GM12878 (cell line): ENCODE measurements around the gene ITPR3. TPM values are rescaled to one million over a fixed set of nuclear protein-coding genes. Genes with fewer than 3 reads are reported as not detected.

Experiments
- ATAC-seq: fragments of 200-7000 bp; cut with Tn5 transposase; 3 replicates; pipeline ENCODE4 v1.9.1; 2020; ENCODE audit warnings: mild to moderate bottlenecking, moderate library complexity
- BruUV-seq: library from RNA; stranded (reverse); fragments of 400-500 nt; replicated peaks from 2 replicates; lab custom pipeline; 2021; lab: Mats Ljungman, UMichigan
- CTCF ChIA-PET: fragments of 300-600 bp; sonication (Branson Sonifier 250); formaldehyde crosslinking; extraction: SDS; loops from one replicate; lab custom pipeline; 2021; ENCODE audit warnings: inconsistent platforms; lab: Yijun Ruan, JAX
- POLR2A ChIA-PET: fragments of 350-600 bp; formaldehyde crosslinking; extraction: SDS; loops from one replicate; lab custom pipeline; 2021; ENCODE audit warnings: inconsistent platforms; lab: Charles Lee
- RAD21 ChIA-PET: fragments of 300-600 bp; sonication (Branson Sonifier 250); formaldehyde crosslinking; loops from one replicate; lab custom pipeline; 2023; ENCODE audit warnings: antibody characterized with exemption; ENCODE audit not compliant: unreplicated experiment; lab: Charles Lee
- SMC1A ChIA-PET: fragments of 300-600 bp; sonication (Branson Sonifier 250); formaldehyde crosslinking; loops from one replicate; lab custom pipeline; 2023; ENCODE audit not compliant: unreplicated experiment, uncharacterized antibody; lab: Charles Lee
- DNase-seq: peaks from one replicate; pipeline ENCODE4 v3.0.0-alpha.2; 2011; ENCODE audit warnings: low read depth, low spot score
- FAIRE-seq: peaks from 3 replicates; lab custom pipeline; 2011; peaks lifted over from hg19 to GRCh38; lab: Jason Lieb, UNC
- H2AFZ ChIP-seq: 2 replicates; pipeline ENCODE4 v1.6.0; 2011; ENCODE audit warnings: low read depth, low read length, control low read depth; ENCODE audit not compliant: control insufficient read depth
- H3K27ac ChIP-seq: 2 replicates; pipeline ENCODE4 v1.5.1; 2011; ENCODE audit warnings: control low read depth; ENCODE audit not compliant: control insufficient read depth, insufficient read depth
- H3K27me3 ChIP-seq, 2 experiments: replicated peaks in 1 of 2; 2 replicates each; pipeline versions ENCODE4 v1.6.0 to v1.6.1; 2011; ENCODE audit warnings: low read length in 1 of 2; ENCODE audit not compliant: control insufficient read depth in 2 of 2, insufficient read depth in 2 of 2
- H3K36me3 ChIP-seq, 2 experiments: 2 replicates each; pipeline ENCODE4 v1.5.1; 2011; ENCODE audit warnings: low read length in 1 of 2; ENCODE audit not compliant: control insufficient read depth in 2 of 2, insufficient read depth in 2 of 2
- H3K4me1 ChIP-seq: 2 replicates; pipeline ENCODE4 v1.6.1; 2011; ENCODE audit warnings: mild to moderate bottlenecking, low read length, moderate library complexity, mixed read lengths; ENCODE audit not compliant: control insufficient read depth, insufficient read depth
- H3K4me2 ChIP-seq: 2 replicates; pipeline ENCODE4 v1.6.0; 2011; ENCODE audit warnings: control low read depth; ENCODE audit not compliant: control insufficient read depth, insufficient read depth
- H3K4me3 ChIP-seq: fragments of 200-600 bp; sonication (generic); 2 replicates; pipeline ENCODE4 v1.5.1; 2016
- H3K79me2 ChIP-seq: 2 replicates; pipeline ENCODE4 v1.6.0; 2011; ENCODE audit warnings: low read length; ENCODE audit not compliant: control insufficient read depth, insufficient read depth
- H3K9ac ChIP-seq: 2 replicates; pipeline ENCODE4 v1.8.0; 2011; ENCODE audit warnings: low read length, control low read depth, mixed read lengths; ENCODE audit not compliant: control insufficient read depth, insufficient read depth
- H3K9me3 ChIP-seq: replicated peaks from 3 replicates; pipeline ENCODE4 v1.5.1; 2011; ENCODE audit warnings: mild to moderate bottlenecking, low read length; ENCODE audit not compliant: control insufficient read depth, insufficient read depth
- H4K20me1 ChIP-seq: 2 replicates; pipeline ENCODE4 v1.6.0; 2011; ENCODE audit not compliant: control insufficient read depth, insufficient read depth
- ATF2 ChIP-seq: IDR thresholded peaks from 2 replicates; pipeline ENCODE4 v1.6.1; 2012; ENCODE audit warnings: low read length, inconsistent platforms
- BHLHE40 ChIP-seq, 2 experiments: fragments of 450-650 bp in 1 of 2; IDR thresholded peaks; 2 replicates each; pipeline ENCODE4 v1.6.1; 2011 to 2017; ENCODE audit warnings: low read depth in 2 of 2, borderline replicate concordance in 1 of 2, improper control_type of control experiment in 1 of 2, low read length in 1 of 2, mild to moderate bottlenecking in 1 of 2
- CBX3 ChIP-seq: fragments of 200-600 bp; sonication (generic); IDR thresholded peaks from 2 replicates; pipeline ENCODE4 v1.6.1; 2016; ENCODE audit warnings: low read depth, borderline replicate concordance
- CHD4 ChIP-seq: fragments of 200-600 bp; sonication (generic); IDR thresholded peaks from 2 replicates; pipeline ENCODE4 v1.6.1; 2016; ENCODE audit warnings: mild to moderate bottlenecking
- CREB1 ChIP-seq: IDR thresholded peaks from 2 replicates; pipeline ENCODE4 v1.6.1; 2012; ENCODE audit warnings: low read depth, mild to moderate bottlenecking, inconsistent platforms
- GABPA ChIP-seq: IDR thresholded peaks from 2 replicates; pipeline ENCODE4 v1.6.1; 2014; ENCODE audit warnings: antibody characterized with exemption, low read depth, mild to moderate bottlenecking, inconsistent platforms
- IKZF1 ChIP-seq: fragments of 450-650 bp; conservative IDR thresholded peaks from 2 replicates; pipeline ENCODE4 v1.6.1; 2017; ENCODE audit warnings: antibody characterized with exemption, mild to moderate bottlenecking
- IRF4 ChIP-seq: IDR thresholded peaks from 2 replicates; pipeline ENCODE4 v1.6.1; 2011; ENCODE audit warnings: low read depth, low read length
- MEF2B ChIP-seq: fragments of 450-650 bp; IDR thresholded peaks from 2 replicates; pipeline ENCODE4 v1.6.1; 2018; ENCODE audit warnings: mild to moderate bottlenecking, moderate library complexity; ENCODE audit not compliant: partially characterized antibody, poor library complexity, severe bottlenecking
- MXI1 ChIP-seq: fragments of 150-350 bp; IDR thresholded peaks from 2 replicates; pipeline ENCODE4 v1.6.1; 2011; ENCODE audit warnings: low read depth, mild to moderate bottlenecking, inconsistent platforms, low read length, improper control_type of control experiment
- NR2F1 ChIP-seq: fragments of 450-650 bp; conservative IDR thresholded peaks from 2 replicates; pipeline ENCODE4 v1.6.1; 2017; ENCODE audit warnings: mild to moderate bottlenecking
- PAX5 ChIP-seq: IDR thresholded peaks from 2 replicates; pipeline ENCODE4 v1.6.1; 2011; ENCODE audit warnings: low read depth, low read length, borderline replicate concordance
- PML ChIP-seq: IDR thresholded peaks from 2 replicates; pipeline ENCODE4 v1.6.1; 2012; ENCODE audit warnings: low read length, inconsistent platforms
- RFX5 ChIP-seq: IDR thresholded peaks from 2 replicates; pipeline ENCODE4 v1.6.1; 2011; ENCODE audit warnings: low read depth, low read length, improper control_type of control experiment
- RUNX3 ChIP-seq: IDR thresholded peaks from 2 replicates; pipeline ENCODE4 v1.6.1; 2012; ENCODE audit warnings: low read length, inconsistent platforms
- SP1 ChIP-seq: IDR thresholded peaks from one replicate; pipeline ENCODE4 v1.6.1; 2011; ENCODE audit warnings: low read depth, low read length
- ZNF24 ChIP-seq: fragments of 450-650 bp; IDR thresholded peaks from 2 replicates; pipeline ENCODE4 v1.6.1; 2017; ENCODE audit warnings: antibody characterized with exemption, mild to moderate bottlenecking
- WGBS: methylation state at CpG from one replicate; pipeline ENCODE4 v1.1.6; 2016; ENCODE audit warnings: low lambda C conversion rate; ENCODE audit not compliant: insufficient replicate concordance, insufficient coverage; ENCODE audit errors: missing lambda C conversion rate; 5-methylcytosine and 5-hydroxymethylcytosine counted together
- in situ Hi-C: fragments of 300-500 bp; cut with MboI; formaldehyde crosslinking; loops from 9 replicates; pipeline ENCODE4 v1.14.3; 2018; ENCODE audit warnings: mixed read lengths
- intact Hi-C: fragments of 100-400 bp; cut with micrococcal nuclease; formaldehyde crosslinking; loops from one replicate; pipeline ENCODE4 v1.14.2; 2022; ENCODE audit not compliant: unreplicated experiment
- polyA plus RNA-seq, 11 experiments: library from polyadenylated mRNA; depleted of rRNA in 4 of 11; unstranded in 6 of 11; stranded (reverse) in 5 of 11; fragments of >200 nt; fragmentation: Nextera tagmentation in 4 of 11; fragmentation: Illumina TruSeq in 1 of 11; extraction: Ambion mirVana in 4 of 11; extraction: Trizol in 1 of 11; gene quantifications; 1 replicate in 1 of 11; 2 replicates in 10 of 11; pipeline versions ENCODE4 v1.2.1 to v1.2.3, GENCODE V29; 2011 to 2016; ENCODE audit warnings: inconsistent platforms in 2 of 11, missing spikeins in 2 of 11, low read depth in 1 of 11
- total RNA-seq, 4 experiments: library from RNA; depleted of rRNA in 3 of 4; stranded (reverse); fragments of >200 nt in 3 of 4; fragmentation: Illumina TruSeq in 1 of 4; extraction: Trizol in 1 of 4; gene quantifications; 2 replicates each; pipeline versions ENCODE4 v1.2.1 to v1.2.3, GENCODE V29; 2013 to 2021
- TF ChIP-seq, protein P1 (sequence below): fragments of 150-350 bp; IDR thresholded peaks from 2 replicates; pipeline ENCODE4 v1.6.1; 2014; ENCODE audit warnings: mild to moderate bottlenecking, low read depth, low read length
- TF ChIP-seq, protein P2 (sequence below): fragments of 450-650 bp; IDR thresholded peaks from 2 replicates; pipeline ENCODE4 v1.6.1; 2017; ENCODE audit warnings: low read depth, mild to moderate bottlenecking, moderate library complexity
- TF ChIP-seq, protein P3 (sequence below): fragments of 450-650 bp; IDR thresholded peaks from 2 replicates; pipeline ENCODE4 v1.6.1; 2017; ENCODE audit warnings: mild to moderate bottlenecking, low read depth, inconsistent platforms; ENCODE audit not compliant: poor library complexity, severe bottlenecking

The ITPR3 gene
- total and polyA plus RNA-seq, 10 of the 15 experiments (the other 5 are each of a cell fraction or from before 2014, with no cell fraction given) = 0.32 to 34.0 (median 11.9) TPM

DNA sequence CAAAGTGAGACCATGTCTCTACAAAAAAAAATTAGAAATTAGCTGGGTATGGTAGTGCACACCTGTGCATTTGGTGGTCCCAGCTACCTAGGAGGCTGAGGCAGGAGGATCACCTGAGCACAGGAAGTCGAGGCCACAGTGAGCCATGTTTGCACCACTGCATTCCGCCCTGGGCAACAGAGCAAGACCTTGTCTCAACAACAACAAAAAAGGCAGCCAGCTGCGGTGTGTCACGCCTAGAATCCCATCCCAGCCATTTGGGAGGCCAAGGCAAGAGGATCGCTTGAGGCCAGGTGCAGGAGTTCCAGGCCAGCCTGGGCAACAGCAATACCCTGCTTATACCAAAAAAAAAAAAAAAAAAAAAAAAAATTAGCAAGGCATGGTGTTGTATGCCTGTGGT is 39.9 kb upstream of the ITPR3 start:
- no peak for DNase-seq
- H3K4me2 ChIP-seq = no peak overlapping the region
- BruUV-seq = no TSS peak
- CTCF ChIA-PET = interaction anchor here (1.0 to 3.9 kb wide), 3 partner anchors 9 to 120 kb away, joined by 4 to 22 read pairs (median 20); no protein-coding TSS in a partner anchor
- TF ChIP-seq PML = no peak
- no peak for TF ChIP-seq RFX5
- no peak for TF ChIP-seq NR2F1
- TF ChIP-seq MXI1 = no peak
- TF ChIP-seq SP1 = no peak
- TF ChIP-seq CBX3 = no peak
- TF ChIP-seq RUNX3 = no peak
- TF ChIP-seq CHD4 = no peak
- TF ChIP-seq ATF2 = no peak
- TF ChIP-seq GABPA = no peak
- TF ChIP-seq MEF2B = no peak
- TF ChIP-seq CREB1 = no peak
- TF ChIP-seq, protein P1, sequence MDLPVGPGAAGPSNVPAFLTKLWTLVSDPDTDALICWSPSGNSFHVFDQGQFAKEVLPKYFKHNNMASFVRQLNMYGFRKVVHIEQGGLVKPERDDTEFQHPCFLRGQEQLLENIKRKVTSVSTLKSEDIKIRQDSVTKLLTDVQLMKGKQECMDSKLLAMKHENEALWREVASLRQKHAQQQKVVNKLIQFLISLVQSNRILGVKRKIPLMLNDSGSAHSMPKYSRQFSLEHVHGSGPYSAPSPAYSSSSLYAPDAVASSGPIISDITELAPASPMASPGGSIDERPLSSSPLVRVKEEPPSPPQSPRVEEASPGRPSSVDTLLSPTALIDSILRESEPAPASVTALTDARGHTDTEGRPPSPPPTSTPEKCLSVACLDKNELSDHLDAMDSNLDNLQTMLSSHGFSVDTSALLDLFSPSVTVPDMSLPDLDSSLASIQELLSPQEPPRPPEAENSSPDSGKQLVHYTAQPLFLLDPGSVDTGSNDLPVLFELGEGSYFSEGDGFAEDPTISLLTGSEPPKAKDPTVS = no peak
- TF ChIP-seq, protein P2, sequence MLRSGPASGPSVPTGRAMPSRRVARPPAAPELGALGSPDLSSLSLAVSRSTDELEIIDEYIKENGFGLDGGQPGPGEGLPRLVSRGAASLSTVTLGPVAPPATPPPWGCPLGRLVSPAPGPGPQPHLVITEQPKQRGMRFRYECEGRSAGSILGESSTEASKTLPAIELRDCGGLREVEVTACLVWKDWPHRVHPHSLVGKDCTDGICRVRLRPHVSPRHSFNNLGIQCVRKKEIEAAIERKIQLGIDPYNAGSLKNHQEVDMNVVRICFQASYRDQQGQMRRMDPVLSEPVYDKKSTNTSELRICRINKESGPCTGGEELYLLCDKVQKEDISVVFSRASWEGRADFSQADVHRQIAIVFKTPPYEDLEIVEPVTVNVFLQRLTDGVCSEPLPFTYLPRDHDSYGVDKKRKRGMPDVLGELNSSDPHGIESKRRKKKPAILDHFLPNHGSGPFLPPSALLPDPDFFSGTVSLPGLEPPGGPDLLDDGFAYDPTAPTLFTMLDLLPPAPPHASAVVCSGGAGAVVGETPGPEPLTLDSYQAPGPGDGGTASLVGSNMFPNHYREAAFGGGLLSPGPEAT = no peak
- no peak for TF ChIP-seq IRF4
- no peak for TF ChIP-seq PAX5
- no peak for TF ChIP-seq ZNF24
- TF ChIP-seq, protein P3, sequence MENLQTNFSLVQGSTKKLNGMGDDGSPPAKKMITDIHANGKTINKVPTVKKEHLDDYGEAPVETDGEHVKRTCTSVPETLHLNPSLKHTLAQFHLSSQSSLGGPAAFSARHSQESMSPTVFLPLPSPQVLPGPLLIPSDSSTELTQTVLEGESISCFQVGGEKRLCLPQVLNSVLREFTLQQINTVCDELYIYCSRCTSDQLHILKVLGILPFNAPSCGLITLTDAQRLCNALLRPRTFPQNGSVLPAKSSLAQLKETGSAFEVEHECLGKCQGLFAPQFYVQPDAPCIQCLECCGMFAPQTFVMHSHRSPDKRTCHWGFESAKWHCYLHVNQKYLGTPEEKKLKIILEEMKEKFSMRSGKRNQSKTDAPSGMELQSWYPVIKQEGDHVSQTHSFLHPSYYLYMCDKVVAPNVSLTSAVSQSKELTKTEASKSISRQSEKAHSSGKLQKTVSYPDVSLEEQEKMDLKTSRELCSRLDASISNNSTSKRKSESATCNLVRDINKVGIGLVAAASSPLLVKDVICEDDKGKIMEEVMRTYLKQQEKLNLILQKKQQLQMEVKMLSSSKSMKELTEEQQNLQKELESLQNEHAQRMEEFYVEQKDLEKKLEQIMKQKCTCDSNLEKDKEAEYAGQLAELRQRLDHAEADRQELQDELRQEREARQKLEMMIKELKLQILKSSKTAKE = no peak
- no peak for TF ChIP-seq BHLHE40 (IDR thresholded peaks at IDR 0.05; ENCODE audit: borderline replicate concordance in 1 of 2, low read depth in 2 of 2, low read length in 1 of 2)
- no peak for TF ChIP-seq IKZF1
- TF ChIP-seq, all 136 proteins: peak for 0
- Histone ChIP-seq H3K27me3 (no peaks in the 10 kb centered on the region), H3K36me3 (peaks cover 5 to 8% of the 10 kb centered on the region in 2 experiments), H2AFZ (no peak overlapping the region), H3K9ac (no peak overlapping the region), H4K20me1 (no peaks in the 10 kb centered on the region), H3K27ac (no peak overlapping the region), H3K79me2 (peaks cover 35% of the 10 kb centered on the region), H3K4me3 (no peak overlapping the region), H3K9me3 (no peaks in the 10 kb centered on the region; the same call in 2 of the 3 replicates), H3K4me1 (peaks cover 26% of the 10 kb centered on the region)
- ChIA-PET POLR2A (interaction anchor here (0.5 to 2.8 kb wide), 5 partner anchors 9 to 42 kb away, joined by 3 to 11 read pairs (median 3); partner anchors contain the start of gene ITPR3), SMC1A (interaction anchor here (0.6 to 3.6 kb wide), 5 partner anchors 10 to 120 kb away, joined by 3 to 13 read pairs (median 3); no protein-coding TSS in a partner anchor), RAD21 (interaction anchor here (0.7 to 3.3 kb wide), 7 partner anchors 10 to 1307 kb away, joined by 3 to 15 read pairs (median 7); partner anchors contain the start of gene ZBTB9)
- ATAC-seq (no peak), FAIRE-seq (no peak)
- in situ Hi-C loops = no loop called here
- intact Hi-C loops = loop anchor here (10.0 kb wide), 1 partner anchor 574 kb away; no protein-coding TSS in a partner anchor
- WGBS = 95% methylated on average over 5 of the region's 5 CpGs
